Glomerular visceral epithelial cell (primary cell): ENCODE measurements around the gene LSM7.

Source experiments
- DNase-seq: peaks from one replicate; pipeline ENCODE4 v3.0.0-alpha.2; 2016; ENCODE audit errors: extremely low spot score

LSM7 gene

GRCh38 chr19:2323707-2324106 is 4.7 kb downstream of the LSM7 start:
- peak; percentile 60 for DNase-seq

DNA sequence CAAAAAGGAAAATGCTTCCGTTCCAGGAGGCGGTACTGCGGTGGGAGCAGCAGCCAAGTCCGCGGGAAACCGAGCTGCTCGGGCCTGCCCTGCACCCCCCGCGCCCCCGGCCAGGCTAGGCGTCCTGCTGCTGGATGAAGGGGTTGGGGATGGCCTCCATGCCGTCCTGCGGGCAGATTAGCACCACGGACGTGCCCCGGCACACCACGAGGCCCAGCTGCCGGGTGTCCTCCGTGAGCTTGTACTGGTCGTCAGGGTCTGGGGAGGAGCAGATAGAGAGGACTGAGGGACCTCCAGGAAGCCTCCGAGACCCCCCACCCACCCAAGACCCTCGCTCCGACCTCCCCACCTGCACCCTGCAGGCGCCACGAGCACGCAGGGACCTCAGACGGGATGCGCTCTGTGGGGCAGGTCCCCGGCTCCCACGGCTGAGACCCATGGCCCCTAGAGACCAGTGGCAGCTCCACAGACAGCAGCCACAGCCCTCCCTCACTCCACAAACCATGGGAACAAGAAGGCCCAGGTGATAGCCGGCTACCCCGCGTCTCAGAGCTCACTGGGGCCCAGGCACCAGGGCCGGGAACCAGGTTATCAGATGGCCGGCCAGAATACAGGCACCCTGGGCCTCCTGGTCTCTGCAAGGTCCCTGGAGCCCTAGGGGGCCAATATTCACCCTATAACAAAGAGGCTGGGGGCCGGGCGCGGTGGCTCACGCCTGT is 6.7 kb downstream of the LSM7 start:
- DNase-seq, result no peak

- no peak for DNase-seq
Measured at GRCh38 chr19:2320939-2321338, 7.4 kb downstream of the LSM7 start.

DNA sequence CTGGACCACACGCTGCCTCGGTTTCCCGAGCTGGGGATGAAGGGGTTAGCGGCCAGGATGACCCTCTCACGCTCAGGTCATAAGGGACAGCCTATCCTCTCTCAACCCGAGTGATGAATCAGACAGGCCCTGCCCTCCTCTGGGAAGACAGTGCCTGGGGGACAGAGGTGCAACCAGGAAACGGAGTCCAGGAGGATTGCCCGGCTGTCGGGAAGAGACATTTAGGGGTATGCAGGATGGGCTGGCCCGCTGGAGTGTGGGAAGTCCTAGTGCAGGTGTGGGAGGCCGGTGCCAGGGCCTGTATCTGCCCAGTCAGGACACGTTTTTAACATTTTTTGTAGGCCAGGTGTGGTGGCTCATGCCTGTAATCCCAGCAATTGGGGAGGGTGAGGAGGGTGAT is 8.3 kb downstream of the LSM7 start:
- no peak for DNase-seq

GRCh38 chr19:2319551-2319950 is 8.8 kb downstream of the LSM7 start:
- no peak for DNase-seq

GRCh38 chr19:2318923-2319322 is 9.5 kb downstream of the LSM7 start:
- no peak for DNase-seq

DNA sequence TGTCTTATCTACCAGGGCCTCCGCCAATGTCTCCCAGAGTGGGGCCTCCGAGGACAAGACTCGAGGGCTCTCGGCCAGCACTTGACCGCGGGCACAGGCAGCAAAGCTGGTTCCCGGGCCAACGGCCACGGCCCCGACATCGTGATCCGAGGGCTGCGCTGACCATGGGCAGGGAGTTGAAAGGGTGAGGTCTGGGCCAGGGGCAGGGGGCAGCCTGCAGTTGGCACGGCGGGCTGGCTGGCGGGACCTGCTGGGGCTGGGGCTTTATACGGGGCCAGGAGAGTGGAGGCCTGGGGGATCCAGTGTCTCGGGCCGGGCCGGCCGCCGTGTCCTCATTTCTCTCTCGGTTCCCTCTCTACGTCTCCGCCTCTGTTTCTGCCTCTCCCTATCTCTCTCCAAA is 10.6 kb downstream of the LSM7 start:
- DNase-seq, result no peak

DNA sequence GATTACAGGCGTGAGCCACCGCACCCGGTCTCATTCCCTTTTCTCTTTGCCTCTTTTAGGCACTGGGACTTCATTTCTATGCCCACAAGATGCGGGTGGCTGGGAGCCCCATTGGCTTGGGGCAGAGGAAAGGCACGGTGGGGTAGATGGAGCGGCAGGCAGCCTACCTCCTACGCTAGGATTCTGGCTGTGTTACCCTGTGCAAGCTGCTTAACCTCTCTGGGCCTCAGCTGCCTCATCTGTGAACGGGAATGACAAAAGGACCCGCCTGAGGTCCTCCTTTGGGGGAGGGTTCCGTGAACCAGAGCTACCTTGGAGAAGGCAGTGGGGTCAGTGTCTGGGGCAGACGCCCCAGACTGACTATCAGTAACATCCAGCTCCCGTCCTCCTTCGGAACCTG is 11.1 kb downstream of the LSM7 start:
- no peak for DNase-seq

- DNase-seq, result peak; percentile 63
Measured at GRCh38 chr19:2315818-2316353, 12.5 kb downstream of the LSM7 start.

DNA sequence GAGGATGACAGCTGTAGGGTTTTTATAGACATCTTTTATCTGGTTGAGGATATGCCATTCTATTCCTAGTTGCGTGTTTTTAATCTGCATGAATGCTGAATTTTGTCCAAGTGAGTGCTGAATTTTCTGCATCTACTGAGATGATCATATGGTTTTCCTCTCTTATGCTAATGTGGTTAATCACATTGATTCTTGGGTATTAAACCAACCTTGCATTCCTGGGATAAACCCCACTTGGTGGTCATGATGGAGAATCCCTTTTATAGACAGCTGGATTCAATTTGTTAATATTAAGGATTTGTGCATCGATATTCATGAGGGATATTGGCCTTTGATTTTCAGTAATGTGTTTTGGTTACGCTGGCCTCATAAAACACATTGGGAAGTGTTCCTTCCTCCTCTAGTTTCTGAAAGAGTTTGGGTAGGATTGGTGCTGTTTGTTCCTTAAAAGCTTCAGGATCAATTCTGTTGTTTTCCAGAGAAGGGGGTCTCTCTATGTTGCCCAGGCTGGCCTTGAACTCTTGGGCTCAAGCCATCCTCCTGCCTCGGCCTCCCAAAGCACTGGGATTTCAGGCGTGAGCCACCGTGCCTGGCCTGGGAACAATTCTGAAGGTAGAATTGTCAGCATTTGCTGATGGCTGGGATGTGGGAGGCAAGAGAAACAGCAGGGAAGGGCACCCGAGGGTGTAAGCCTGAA is 13.1 kb downstream of the LSM7 start:
- no peak for DNase-seq

DNA sequence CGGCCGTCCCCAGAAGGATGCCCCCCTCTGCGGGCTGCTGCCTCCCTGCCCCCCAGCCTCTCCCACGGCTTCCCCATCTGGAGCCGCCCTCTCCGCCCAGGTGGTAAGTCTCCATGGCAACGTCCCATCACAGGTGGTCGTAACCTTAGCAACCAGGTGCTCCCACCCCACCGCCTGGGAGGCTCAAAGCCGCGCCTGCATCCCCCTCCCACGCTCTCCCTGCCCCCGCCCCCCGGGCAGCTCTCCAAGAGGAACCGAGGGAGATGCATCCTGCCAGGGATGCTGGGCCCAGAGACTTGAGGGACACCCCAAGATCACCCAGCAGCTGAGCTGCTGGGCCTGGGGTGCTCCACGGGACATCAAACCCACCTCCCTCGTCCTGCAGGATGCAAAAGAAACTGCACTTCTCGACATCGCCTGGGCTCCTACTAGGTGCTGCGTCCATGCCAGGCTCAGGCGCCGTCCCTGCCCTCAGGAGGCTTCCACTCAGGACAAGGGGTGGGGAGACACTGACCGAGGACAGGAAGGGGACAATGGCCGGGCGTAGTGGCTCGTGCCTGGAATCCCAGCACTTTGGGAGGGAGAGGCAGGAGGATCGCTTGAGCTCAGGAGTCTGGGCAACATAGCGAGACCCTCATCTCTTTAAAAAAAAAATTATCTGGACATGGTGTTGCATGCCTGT is 15.4 kb downstream of the LSM7 start:
- no peak for DNase-seq

DNA sequence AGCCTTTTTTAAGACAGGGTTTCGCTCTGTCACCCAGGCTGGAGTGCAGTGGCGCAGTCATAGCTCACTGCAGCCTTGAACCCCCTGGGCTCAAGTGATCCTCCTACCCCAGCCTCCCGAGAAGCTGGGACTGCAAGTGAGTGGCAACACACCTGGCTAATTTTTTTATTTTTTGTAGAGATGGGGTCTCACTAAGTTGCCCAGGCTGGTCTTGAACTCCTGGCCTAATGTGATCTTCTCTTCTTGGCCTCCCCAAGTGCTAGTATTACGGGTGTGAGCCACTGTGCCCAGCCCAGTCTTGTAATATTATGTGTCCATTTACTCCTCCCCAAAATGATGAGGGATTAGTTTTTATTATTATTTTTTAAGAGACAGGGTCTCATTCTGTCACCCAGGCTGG is 17.3 kb downstream of the LSM7 start:
- DNase-seq, result no peak

DNA sequence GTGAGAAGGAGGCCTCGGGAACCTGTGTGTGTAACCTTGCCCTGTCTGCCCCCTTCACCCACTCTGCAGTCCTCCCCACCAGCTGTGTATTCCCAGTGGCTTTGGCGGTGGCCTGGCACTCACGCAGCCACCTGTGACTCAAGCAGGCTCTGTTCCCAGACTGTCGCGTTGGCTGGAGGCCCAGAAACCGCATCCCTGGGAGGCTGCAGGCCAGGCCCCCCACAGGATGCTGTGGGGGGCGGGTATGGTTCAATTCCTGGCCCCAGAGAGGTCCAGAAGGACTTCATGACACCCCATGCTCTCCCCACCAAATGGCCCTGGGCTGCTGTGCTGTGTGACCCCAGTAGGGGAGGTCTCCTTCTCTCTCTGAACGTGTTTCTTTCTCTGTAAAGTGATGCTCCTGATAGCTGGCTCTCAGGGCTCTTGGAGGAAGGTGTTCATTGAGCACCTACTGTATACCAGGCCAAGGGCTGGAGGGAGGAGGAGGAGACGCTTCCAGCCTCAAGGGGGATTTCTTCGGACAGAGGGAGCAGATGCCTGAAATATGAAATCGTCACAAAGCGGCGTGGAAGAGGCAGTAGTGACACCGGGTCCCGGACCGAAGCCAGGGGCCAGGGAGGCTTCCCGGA is 18.5 kb downstream of the LSM7 start:
- peak; percentile 89 for DNase-seq

DNA sequence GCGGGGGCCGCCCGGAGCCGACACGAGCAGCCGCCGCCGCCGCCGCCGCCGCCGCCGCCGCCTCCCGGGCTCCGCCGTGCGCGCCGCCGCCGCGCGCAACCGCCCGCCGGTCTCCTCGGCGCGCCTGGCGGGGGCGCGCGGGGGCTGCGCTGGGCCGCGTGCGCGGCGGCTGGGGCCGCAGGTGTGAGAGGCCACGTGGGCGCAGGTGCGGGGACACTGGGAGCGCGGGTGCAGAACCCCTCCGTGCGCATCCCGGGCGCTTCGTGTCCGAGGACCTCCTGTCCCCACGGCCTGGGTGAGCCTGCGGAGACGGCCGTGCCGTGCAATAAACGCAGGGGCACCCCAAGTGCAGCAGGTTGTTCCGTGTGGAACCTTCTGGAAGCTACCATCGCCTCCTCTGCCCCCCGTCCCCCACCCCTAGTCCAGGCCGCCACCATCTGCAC is 20.3 kb downstream of the LSM7 start, which contains the start of gene LINGO3:
Gene LINGO3 (minus strand): TSS at position 41 of the 443 bp plus-strand sequence. CDS start 16,378 bp downstream, outside the sequence.
- no peak for DNase-seq

DNA sequence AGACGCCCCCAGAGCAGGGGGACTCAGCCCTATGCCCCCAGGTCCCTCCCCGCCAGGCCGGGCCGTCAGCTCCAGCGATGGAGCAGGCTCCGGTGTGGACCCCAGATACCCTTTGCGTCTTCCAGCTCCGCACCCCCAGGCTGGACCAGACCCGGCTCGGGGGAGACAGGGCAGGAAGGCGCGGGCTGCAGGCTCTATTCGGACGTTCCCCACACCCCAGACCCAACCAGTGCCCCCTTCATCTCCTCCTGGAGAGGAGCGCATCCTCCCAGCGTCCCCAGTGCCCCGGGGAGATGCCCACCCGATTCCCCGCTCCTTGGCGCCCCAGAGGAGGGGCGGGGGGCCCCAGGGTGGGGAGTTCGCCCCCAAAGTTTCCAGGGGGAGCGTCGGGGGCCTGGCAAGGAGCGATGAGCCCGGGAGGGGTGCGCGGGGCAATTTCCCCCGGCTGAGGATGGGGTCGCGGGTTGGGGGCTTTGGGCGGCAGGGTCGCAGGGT is 20.8 kb downstream of the LSM7 start:
- DNase-seq, result no peak

DNA sequence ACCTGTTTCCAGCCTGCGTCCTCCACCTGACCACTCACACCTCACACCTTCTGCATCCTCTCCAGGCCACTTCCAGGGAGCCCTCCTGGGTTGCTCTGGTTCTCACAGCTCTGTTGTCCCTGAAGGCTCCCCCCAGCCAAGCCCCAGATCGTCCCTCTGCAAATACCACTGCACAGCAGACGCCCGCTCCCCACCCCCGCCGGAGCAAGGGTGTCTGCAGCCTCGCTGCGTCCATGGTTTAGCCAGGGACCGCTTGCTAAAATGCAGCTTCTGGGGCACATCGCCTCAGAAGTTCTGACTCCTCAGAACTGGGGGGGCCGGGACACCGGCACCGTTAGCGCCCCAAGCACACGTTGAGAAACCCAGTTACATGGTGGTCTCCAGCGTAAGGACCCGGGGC is 21.4 kb downstream of the LSM7 start:
- no peak for DNase-seq

- no peak for DNase-seq
Measured at GRCh38 chr19:2306281-2306806, 22.0 kb downstream of the LSM7 start.

DNA sequence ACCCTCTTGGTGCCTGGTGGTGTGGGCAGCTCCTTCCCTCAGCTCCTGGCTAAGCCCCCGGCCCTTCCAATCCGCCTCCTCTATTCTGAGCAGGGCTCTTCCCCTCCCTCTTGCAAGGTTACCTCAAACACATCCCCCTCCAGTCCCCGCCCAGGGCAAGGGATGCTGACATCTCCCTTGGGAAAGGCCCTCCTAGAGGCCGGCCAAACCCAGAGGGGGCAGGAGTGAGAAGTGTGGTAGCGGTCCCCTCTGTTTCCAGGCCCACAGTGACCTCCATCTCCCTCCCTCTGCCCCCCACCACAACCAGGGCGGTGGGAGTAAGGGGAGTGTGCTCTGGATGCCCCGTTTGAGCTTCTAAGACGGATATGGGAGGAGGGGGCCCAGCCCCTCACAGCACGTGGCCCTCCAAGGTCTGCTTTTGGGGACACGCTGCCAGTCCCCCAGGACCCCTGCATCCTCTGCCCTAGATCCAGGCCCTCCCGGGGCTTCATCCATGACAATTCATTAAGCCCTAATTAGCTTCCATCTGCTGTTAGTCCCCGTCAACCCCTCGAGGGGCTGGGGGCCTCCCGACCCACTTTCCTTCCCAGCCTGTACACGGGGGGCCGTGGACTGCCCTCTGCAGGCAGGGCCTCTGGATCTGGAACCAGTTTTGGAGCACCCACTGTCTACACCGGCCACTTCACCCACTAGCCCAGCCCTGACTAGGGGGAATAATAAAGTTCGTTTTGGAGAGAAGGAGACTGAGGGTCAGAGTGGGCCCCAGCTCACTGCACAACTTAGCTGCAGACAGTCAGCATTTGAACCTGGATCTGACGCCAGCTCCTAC is 22.7 kb downstream of the LSM7 start:
- no peak for DNase-seq

- DNase-seq, result no peak
Measured at GRCh38 chr19:2303211-2303798, 25.1 kb downstream of the LSM7 start.
